Fibroblast of skin of left biceps (primary cell): Measurements from ENCODE around the gene TOX4.
A peak's percentile ranks its signal among the peaks of the same experiment; 100 is the strongest.

Experiments
- DNase-seq, 2 experiments: peaks; one replicate each; pipeline ENCODE4 v3.0.0-alpha.2; 2013; ENCODE audit warnings: low read depth in 2 of 2

Gene TOX4

DNA sequence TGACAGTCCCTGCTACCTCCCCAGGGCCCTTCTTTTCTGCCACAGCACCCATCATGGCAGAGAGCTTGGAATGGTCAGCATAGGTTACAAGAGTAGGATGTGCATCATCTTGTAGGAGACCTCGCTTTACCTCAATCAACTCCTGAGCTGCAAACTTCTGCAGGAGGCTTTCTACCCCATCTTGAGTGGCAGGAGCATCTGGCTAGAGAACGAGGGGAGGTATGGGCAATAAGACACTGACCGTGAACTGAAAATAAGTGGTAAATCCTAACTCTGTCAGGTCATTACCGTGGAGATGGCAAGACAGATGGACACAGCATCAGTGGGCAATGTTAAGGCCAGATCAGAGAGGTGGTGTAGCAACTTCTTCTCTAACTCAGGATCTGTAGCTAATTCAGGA lies 26.4 kb downstream of the TOX4 start:
- no peak for DNase-seq

DNA sequence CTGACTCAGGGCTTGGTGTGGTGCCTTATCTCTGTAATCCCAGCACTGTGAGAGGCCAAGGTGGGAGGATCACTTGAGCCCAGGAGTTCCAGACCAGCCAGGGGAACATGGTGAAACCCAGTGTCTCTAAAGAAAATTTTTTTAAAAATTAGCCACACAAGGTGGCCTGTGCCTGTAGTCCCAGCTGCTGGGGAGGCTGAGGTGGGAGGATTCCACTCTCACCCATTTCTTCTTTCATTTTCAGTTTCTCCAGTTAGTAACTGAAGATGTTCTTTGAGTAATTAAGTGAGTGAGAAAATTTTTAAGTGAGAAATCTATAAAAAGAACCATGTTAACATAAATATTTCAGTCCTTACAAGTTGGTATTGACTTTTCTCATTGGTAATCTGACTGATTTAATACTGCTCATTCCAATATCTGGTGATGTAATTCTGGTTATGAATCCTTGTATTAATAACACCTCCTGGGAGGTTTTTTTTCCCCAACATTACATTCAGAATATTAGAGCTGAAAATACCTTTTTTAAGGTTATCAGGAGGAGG lies 28.1 kb downstream of the TOX4 start:
- no peak for DNase-seq

DNA sequence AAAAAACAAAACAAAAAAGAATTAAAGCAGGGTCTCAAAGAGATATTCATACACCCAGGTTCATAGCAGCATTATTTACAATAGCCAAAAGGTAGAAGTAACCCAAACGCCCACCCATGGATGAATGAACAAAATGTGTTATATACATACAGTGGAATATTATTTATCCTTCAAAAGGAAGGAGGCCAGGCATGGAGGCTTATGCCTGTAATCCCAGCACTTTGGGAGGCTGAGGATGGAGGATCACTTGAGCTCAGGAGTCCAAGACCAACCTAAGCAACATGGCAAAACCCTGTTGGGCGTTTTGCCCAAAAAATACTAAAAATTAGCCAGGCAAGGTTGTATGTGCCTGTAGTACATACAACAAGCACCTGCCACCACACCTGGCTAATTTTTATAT lies 29.6 kb downstream of the TOX4 start:
- no peak for DNase-seq

DNA sequence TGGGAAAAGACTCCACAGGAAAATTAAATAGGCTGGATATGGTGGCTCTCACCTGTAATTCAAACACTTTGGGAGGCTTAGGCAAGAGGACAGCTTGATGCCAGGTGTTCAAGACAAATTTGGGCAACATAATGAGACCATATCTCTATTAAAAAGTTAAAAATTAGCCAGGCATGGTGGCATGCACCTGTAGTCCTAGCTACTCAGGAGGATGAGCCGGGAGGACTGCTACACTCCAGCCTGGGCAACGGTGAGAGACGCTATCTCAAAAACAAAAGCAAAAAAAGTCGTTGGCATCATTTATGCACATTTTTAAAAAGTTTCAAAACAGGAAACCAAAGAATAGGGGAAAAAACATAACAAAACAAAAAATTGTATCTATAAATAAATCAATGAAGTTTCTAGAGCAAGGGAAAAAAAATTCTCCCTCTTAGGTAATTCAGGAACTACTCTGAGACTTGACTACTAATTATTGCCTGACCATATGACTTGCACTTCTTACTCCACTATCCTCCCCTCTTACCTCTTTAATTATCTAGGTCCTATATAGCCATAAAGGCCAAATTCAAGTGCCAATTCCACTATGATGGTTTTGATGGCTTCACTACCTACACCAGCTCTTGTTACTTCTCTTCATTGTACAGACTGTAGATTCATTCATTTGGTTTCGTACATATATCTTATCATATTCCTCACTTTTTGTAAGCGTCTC lies 32.6 kb downstream of the TOX4 start:
- no peak for DNase-seq

DNA sequence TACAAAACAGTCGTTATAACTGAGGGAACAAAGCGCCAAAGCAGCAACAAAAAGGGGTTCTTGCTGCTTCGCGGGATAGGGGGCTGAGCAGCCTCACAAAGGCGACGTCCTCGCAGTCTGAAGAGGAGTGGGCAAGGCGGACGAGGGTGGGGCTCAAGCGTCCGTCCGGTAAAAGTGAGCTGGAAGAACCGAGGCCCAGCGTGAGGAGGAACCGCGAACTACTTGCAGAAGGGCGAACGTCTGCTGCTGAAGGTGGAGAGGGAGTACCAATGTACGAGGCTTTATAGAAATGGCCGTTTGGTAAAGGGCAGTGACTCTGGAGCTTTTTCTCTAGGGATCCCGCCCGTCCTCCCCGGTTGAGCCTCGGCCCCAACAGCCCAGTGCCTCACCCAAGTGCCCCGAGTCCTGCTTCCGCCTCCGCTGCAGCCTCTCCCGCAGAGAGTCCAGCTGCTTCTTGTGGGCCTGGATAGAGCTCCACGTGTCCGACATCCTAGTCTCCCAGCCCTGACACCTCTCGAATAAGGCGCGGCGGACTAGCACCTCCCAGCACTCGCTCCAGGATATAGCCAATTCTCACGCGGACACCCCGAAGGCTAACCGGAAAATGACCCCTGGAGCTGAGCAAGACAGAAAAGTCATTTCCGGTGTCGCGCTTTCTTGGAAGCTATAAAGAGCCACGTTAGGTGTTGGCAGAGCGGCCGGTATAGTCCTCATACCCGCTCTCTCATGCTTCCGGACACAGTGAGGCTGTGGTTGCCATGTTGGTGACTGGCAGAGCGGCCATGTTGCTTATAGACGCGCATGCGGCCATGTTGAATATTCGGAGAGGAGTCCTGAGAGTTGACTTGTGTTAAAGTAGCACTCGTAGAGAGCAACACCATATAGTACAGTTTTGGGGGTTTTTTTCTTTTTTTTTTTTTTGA lies 34.0 kb downstream of the TOX4 start, which contains the start of gene METTL3:
Gene METTL3 (minus strand): TSS at position 606 of the 923 bp plus-strand sequence. CDS start 117 bp downstream, at position 489.
- DNase-seq, result peak; percentile 96 to 97

DNA sequence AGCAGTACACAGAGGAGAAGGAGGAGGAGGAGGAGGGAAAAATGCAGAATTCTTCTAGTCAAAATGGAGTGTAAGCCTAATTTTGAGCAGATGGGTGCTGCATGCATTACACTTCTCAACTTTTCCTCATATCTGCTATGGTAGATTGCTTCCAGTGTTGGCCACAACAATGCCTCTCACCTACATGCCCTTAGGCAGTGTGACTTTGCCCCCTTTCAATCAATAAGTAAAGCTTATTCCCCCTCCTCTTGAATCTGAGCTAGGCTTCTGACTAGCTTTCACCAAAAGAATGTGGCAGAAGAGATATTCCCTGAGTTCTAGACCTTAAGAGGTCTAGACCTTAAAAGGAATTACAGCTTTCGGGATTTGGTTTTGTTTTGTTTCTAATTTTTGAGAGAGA lies 37.3 kb downstream of the TOX4 start:
- DNase-seq, result no peak

DNA sequence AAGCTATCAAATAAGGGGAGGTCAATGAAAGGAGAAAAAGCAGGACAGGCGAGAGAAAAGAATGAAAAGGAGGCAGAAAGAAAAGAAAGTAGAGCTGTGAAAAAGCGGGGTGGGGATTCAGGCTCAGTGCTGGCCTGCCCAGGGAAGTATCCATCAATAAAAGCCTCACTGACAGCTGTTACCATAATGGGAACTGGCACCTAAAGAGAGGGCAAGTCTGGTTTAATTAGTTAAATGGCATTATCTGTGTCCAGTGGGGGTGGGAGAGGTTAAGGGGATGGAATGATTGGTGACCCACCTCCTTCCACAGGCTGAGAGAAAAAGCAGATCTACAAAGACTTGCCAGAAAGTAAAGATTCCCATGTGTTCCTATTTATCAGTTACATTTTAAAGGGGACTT lies 41.7 kb downstream of the TOX4 start:
- DNase-seq, result no peak

DNA sequence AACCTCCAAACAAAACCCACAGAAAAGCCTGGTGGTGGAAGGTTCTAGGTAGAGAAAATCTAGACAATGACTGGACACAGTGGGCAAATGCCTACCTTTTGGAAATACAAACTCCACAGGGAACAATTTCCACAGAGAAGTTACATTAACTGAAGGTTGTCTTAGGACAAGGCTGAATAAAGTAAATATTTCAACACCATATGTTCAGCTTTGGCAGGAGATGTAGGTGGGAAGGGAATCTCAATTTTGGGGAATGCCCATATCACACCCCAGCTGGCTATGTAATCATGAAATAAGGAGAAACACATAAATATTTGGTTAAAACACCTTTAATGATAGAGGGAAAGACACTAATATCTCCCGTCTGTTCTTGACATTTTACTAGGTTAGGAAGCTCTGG lies 43.8 kb downstream of the TOX4 start:
- no peak for DNase-seq

DNA sequence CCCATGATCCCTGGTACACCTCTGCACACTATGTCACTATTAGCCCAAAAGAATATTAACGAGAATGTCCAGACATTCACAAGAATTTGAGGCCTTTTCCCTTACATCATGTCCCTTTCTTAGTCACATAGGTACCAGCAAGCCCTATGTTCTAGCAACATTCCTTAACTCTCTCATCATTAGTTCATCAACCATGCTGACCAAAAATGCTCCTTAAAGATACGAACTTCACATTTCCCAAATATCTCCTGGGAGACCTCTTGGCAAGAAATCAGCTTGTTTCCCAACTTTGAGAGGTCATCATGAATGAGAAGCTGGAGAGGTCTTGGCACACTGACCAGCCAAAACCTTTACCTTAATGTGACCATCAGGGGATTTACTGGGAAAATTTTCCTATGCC lies 44.5 kb downstream of the TOX4 start:
- DNase-seq, result peak in 1 of 2 experiments; percentile 37

DNA sequence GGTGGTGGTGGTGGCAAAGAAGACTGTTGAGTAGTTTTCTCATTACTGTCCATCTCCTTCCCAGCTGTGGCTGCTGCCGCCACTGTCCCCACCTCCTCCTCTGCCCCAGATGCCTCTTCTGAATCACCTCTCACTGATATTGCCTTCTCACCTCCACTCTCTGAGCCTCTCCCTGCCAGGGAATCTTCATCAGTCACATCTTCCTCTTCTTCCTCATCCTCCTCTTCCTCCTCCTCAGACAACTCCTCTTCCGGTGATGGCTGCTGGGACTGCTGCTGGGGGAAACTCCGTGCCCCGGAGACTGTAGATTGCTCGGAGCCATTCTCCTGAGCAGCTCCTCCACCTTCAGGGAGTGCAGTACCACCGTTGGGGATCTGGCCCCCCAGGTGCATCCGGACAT lies 46.2 kb downstream of the TOX4 start:
- DNase-seq, result no peak

DNA sequence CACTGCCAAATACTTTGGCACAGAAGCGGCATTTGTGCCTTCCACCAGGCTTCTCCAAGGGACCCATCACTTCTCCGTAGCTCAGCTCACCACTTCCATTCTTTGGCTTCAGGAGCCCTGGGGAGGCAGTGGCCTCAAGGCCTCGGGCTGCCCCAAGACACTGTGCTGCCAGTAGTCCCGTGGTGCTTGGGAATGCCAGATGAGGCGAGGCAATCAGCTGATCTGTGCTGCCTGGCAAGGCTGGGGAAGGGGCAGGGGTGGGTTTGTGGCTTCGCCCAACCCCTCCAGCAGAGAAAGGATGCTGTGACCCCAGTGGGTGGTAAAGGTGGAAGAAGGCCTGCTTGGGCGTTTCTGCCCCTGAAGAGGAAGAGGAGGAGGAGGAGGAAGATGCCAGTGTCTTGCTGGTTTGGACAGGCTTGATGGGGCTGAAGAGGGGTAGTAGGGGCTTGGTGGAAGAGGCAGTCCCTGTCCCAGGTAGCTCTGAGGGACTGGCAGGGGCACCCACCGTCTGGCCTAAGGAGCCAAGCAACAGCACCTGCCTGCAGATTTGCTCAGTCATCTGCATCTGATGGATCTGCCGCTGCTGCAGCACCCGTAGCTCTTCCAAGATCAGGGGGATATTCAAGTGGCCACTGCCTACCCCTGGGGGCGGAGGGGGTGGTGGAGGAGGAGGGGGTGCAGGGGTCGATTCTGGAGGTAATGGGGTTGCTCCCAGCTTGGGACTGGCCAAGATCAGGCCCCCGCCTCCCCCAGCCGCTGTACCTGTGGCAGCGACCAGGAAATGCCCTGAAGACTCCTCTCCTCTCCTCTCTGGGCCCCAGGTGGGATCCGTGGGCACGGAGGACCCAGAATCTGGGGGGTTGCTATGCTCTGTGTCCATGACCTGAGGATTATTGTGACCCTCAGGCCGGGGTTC lies 47.8 kb downstream of the TOX4 start:
- DNase-seq, result no peak

DNA sequence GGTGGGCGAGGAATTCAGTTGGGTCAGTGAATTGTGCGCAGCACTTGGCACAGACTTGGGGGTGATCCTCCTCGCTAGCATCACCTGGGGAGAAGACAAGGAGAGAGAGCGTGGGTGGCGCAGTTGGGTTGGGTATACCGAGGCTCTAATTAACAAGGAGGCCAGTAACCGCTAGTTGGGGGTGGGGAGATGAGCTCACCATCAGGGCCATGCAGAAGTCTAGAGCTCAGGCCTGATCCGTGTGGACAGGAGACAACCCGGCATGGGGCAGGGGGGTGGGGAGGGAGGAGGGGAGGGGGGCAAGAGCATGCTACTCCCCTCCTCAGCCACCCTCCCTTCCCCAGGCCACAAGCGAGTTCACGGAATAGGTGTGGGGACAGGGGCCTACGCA lies 48.6 kb downstream of the TOX4 start:
- DNase-seq, result no peak

DNA sequence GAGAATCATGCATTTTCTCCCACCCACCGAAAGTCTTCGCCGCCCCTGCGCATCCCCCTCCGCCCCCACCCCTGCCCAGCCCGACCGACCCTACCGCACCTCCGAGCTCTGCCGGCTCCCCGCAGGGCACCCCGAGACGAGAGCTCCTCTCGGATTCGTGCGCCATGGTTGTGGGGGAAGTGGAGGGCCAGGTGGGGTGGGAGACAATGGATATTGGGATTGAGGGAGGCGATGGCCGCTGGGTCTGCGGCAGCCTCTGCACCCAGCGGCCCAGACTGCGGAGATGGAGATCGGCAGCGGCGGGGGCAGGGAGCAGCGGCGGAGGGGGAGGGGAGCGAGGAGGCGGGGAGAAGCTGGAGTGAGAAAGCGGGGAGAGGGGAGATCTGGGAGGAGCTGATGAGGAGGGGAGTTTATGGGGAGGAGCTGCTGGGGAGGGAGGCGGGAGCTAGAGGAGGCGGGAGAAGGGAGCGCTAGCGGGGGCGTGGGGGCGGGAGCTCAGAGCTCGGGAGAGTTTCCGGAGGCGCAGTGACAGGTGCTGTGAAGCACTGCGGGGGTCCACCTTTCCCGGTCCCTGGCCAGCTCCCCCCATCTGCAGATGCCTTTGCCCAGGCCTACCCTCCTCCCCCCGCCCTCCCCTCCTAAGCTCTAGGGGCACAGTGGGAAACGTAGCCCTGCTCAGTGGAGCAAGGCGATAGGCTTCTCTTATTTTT lies 49.1 kb downstream of the TOX4 start, which contains the start of gene SALL2:
Gene SALL2 (minus strand): TSS at position 385 of the 710 bp plus-strand sequence. CDS start 219 bp downstream, at position 166.
- DNase-seq, result peak; percentile 23 to 37

DNA sequence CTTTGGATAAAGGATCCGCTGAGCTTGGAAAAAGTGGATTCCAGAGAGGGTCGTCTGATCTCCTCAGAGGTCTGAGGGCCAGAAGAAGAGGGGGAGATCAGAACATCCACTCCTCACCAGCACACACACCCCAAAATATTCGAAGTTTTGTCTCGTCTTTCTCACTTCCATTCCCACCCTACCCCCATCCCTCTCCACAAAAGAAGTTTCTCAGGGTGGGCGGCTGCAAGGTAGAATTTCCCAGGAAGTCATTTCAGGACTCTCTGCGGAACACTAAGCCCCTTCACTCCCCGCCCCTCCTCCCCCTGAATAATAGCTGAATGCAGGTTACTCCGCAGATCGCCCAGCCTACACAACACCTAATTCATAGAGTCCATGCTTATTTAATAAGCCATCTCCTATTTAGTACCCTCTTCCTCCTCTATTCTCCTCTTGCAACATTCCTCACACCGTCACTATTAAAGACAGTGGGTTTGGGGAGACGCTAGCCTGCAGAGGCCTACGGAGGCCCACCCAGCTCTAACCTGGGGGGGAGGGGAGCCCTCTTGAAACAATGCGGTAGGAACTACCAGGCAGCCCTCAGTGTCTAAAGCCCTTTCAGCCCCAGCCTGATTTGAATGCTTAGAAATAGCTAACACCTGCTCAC lies 49.8 kb downstream of the TOX4 start:
- no peak for DNase-seq

DNA sequence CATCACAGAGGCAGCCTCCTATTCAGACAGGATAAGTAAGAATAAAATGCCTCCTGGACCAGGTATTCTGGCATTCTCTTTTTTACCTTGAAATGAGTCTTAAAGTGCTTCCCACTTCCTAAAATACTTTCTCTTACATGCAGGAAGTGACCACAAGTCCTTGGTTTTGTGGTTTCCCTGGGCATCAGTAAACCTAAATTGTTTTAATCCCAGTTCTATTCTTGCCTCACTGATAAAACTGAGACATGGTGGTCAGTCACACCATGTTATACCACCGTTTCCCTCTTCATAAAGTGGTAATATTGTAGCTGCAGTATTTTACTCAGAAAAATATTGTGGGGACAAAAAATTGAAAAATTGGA lies 50.3 kb downstream of the TOX4 start:
- no peak for DNase-seq

DNA sequence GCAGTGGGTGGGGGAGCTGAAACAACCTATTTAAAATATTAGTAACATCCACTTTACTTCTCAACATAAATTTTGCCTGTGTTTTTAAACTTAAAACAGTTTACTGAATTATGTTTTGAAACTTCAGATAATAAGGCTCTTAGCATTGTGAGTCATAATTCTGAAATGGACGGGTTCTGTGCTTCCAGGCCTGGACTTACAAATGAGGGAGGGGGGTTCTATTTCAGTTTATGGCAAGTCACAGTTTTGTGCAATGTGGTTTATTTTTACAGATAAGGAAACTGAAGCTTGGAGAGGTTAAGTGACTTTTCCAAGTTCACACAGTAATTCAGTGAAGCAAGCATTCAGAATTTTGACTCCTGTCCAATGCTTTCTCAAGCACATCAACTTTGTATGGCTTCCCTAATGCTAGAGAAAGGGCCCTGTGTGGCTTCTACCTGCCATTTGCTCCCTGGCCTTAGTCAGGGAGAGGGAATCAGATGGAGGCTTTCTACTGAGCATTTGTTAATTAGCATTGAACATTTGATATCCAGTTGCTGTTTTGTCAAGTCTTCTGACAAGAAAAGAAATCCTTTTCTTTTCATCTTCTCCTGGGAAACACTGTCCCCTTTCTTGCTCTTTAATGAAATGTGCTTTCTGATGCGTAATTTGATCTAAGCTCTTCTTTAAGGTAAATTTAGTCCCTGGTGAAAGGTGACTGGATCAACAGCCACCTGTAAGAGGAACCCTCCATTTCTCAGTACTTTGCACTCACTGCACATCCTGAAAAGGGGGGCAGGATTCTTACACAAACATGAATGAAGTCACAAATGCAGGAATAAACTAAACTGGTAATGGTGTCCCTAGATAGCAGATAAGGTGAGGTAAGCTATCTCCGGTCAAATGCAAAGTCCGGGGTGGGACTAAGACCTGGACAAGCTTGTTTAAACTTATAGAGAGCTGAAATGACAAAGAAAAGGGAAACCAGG lies 51.7 kb downstream of the TOX4 start:
- DNase-seq, result no peak

DNA sequence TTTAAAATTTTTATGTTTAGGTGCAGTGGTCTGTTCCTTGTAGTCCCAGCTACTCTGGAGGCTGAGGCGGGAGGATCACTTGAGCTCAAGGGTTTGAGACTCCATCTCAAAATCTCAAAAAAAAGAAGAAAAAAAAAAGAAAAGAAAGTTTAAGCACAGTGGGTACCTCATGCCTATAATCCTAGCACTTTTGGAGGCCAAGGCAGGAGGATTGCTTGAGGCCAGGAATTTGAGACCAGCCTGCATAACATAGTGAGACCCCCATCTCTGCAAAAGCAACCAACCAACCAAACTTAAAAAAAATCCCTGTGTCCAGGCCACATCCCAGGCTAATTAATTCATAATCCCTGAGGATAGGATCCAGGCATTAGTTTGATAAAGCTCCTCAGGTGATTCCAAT lies 52.5 kb downstream of the TOX4 start:
- DNase-seq, result no peak

DNA sequence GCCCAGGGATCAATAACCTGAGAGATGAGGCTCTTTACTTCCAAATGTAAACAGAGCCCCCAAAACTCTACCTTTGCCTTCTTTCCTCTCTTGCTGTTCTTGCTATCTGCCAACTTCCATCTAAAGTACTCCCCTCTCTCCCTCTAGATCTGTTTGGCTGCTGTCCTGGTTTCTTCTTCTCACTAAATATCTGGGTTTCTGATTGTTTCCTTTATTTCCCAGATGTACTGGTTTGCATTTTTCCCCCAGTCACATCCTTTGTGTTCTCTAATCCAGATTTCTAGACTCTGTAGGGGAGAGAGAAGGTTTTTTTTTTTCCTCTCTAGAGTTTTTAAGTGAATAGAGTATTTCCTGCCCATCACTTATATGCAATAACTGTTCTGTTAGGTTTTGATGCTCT lies 56.3 kb downstream of the TOX4 start:
- DNase-seq, result no peak

DNA sequence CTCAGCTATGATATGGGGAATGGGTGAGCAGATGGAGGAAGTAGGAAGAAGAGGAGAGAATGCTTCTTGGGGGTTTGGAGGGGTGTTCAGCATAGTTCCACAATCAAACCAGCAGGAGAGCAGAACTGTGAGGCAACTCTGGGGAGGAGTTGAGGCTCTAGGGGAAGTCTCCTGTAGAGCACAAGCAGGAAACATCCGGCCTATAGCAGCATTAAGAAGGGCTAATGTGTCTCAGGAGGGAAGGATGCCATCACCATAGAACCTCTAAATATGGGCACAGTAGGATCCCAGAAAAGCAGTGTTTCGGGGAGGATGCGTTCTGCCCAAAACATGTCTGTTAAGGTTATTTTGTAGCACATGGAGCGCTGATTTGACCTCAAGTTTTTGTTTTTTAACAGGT lies 57.6 kb downstream of the TOX4 start:
- DNase-seq, result no peak
